Uterus (tissue), 4 donors: ENCODE measurements around the gene IGF1R. TPM values are rescaled to one million over a fixed set of nuclear protein-coding genes. Genes with fewer than 3 reads are reported as not detected.

ENCODE experiments used
- DNase-seq, 2 donors: peaks; one replicate each; pipeline ENCODE4 v3.0.0-alpha.2; 2019 to 2020
- H3K27ac ChIP-seq, 2 donors: fragments of 200-600 bp; sonication (generic); 1 replicate in 1 of 2; 2 replicates in 1 of 2; pipeline ENCODE4 v1.5.1; 2016 to 2018
- H3K27me3 ChIP-seq, 2 donors: fragments of 200-600 bp; sonication (generic); one replicate each; pipeline ENCODE4 v1.5.1; 2018 to 2019; ENCODE audit warnings: control low read depth in 1 of 2
- H3K36me3 ChIP-seq, 2 donors: fragments of 200-600 bp; sonication (generic); one replicate each; pipeline ENCODE4 v1.5.1; 2019; ENCODE audit warnings: control low read depth in 1 of 2
- H3K4me1 ChIP-seq, 2 donors: fragments of 200-600 bp; sonication (generic); one replicate each; pipeline ENCODE4 v1.5.1; 2018 to 2019; ENCODE audit warnings: control low read depth in 1 of 2
- H3K4me3 ChIP-seq, 2 donors: fragments of 200-600 bp; sonication (generic); 1 replicate in 1 of 2; 2 replicates in 1 of 2; pipeline ENCODE4 v1.5.1; 2018 to 2019; ENCODE audit warnings: mild to moderate bottlenecking in 1 of 2
- H3K9me3 ChIP-seq, 2 donors: fragments of 200-600 bp; sonication (generic); one replicate each; pipeline ENCODE4 v1.5.1; 2019; ENCODE audit warnings: control low read depth in 1 of 2
- CTCF ChIP-seq, 4 experiments: fragments of 200-600 bp in 2 of 4; fragments of 450-650 bp in 2 of 4; sonication (generic) in 2 of 4; IDR thresholded peaks; one replicate each; pipeline ENCODE4 v1.5.1; 2016 to 2019; ENCODE audit warnings: antibody characterized with exemption in 4 of 4, mild to moderate bottlenecking in 2 of 4, moderate library complexity in 1 of 4
- POLR2A ChIP-seq, 2 donors: fragments of 450-650 bp; IDR thresholded peaks; one replicate each; pipeline ENCODE4 v1.6.1; 2016; ENCODE audit warnings: antibody characterized with exemption in 2 of 2, mild to moderate bottlenecking in 1 of 2, moderate library complexity in 1 of 2
- intact Hi-C: fragments of 100-400 bp; cut with DNase I; formaldehyde crosslinking; loops from one replicate; pipeline ENCODE4 v1.15.1; 2023; ENCODE audit warnings: low total_unique reads
- total RNA-seq, 4 donors: library from RNA; depleted of rRNA in 3 of 4; stranded (reverse); fragments of >200 nt in 3 of 4; gene quantifications; one replicate each; pipeline versions ENCODE4 v1.1.0 to v1.2.4, GENCODE V29; 2014 to 2023
- donor health status: DM: yes; HTN: yes; CAD: no.

IGF1R gene
- total RNA-seq, 4 donors from 2014 or later: 30.0 to 95.2 (median 57.5) TPM

- Histone ChIP-seq H3K27ac (no peak overlapping the region), H3K9me3 (no peaks in the 10 kb centered on the region), H3K27me3 (no peaks in the 10 kb centered on the region), H3K4me3 (no peak overlapping the region), H3K4me1 (peaks cover 0 to 7% of the 10 kb centered on the region in 2 donors), H3K36me3 (no peaks in the 10 kb centered on the region)
- DNase-seq: no peak
- TF ChIP-seq POLR2A (IDR thresholded peaks at IDR 0.05) (no peak), CTCF (IDR thresholded peaks at IDR 0.05) (no peak)
- intact Hi-C loops: no loop called here
Measured at GRCh38 chr15:98723195-98723594, 74.9 kb downstream of the IGF1R start.

- Histone ChIP-seq H3K4me1 (peaks cover 0 to 5% of the 10 kb centered on the region in 2 donors), H3K27me3 (no peaks in the 10 kb centered on the region), H3K27ac (no peak overlapping the region), H3K36me3 (no peaks in the 10 kb centered on the region), H3K4me3 (no peak overlapping the region), H3K9me3 (no peaks in the 10 kb centered on the region)
- intact Hi-C loops: no loop called here
- TF ChIP-seq POLR2A (IDR thresholded peaks at IDR 0.05): no peak
- TF ChIP-seq CTCF (IDR thresholded peaks at IDR 0.05): no peak
- DNase-seq: no peak
Measured at GRCh38 chr15:98724048-98724447, 75.7 kb downstream of the IGF1R start.

GRCh38 chr15:98724494-98724893 lies 76.2 kb downstream of the IGF1R start:
- Histone ChIP-seq H3K36me3 (no peaks in the 10 kb centered on the region), H3K9me3 (no peaks in the 10 kb centered on the region), H3K4me1 (peaks cover 0 to 5% of the 10 kb centered on the region in 2 donors), H3K27me3 (no peaks in the 10 kb centered on the region), H3K4me3 (no peak overlapping the region), H3K27ac (no peak overlapping the region)
- intact Hi-C loops: no loop called here
- TF ChIP-seq CTCF (IDR thresholded peaks at IDR 0.05) (no peak), POLR2A (IDR thresholded peaks at IDR 0.05) (no peak)
- DNase-seq: no peak

- no peaks in the 10 kb centered on the region for H3K36me3 ChIP-seq
- intact Hi-C loops: no loop called here
- no peak for TF ChIP-seq POLR2A (IDR thresholded peaks at IDR 0.05)
- no peak for TF ChIP-seq CTCF (IDR thresholded peaks at IDR 0.05)
- peaks cover 4 to 5% of the 10 kb centered on the region in 2 donors for H3K4me1 ChIP-seq
- H3K27ac ChIP-seq: peak overlapping the region in 1 of 2 donors; percentile 5
- DNase-seq: no peak
- H3K4me3 ChIP-seq: no peak overlapping the region
- no peaks in the 10 kb centered on the region for H3K27me3 ChIP-seq
- H3K9me3 ChIP-seq: no peaks in the 10 kb centered on the region
Measured at GRCh38 chr15:98725874-98726273, 77.5 kb downstream of the IGF1R start.

GRCh38 chr15:98727115-98728040 lies 79.0 kb downstream of the IGF1R start:
- peak; percentile 87 to 89 for DNase-seq
- Histone ChIP-seq H3K27me3 (no peaks in the 10 kb centered on the region), H3K4me3 (no peak overlapping the region), H3K4me1 (peaks cover 8 to 18% of the 10 kb centered on the region in 2 donors), H3K27ac (peak overlapping the region; percentile 83 to 94), H3K9me3 (no peaks in the 10 kb centered on the region), H3K36me3 (no peaks in the 10 kb centered on the region)
- intact Hi-C loops: no loop called here
- TF ChIP-seq CTCF (IDR thresholded peaks at IDR 0.05) (no peak), POLR2A (IDR thresholded peaks at IDR 0.05) (peak in 1 of 2 donors; percentile 16)
